Left ventricle myocardium superior (tissue), 1 donor: ENCODE data around the gene TBCD. TPM values are rescaled to one million over a fixed set of nuclear protein-coding genes. Genes with fewer than 3 reads are reported as not detected.
"Not testable (repeated sequence)": the region's sequence is repeated elsewhere in the genome, so short reads cannot be mapped to it uniquely, and the experiment has no call there.

Experiments
- ATAC-seq: fragments of 200-7000 bp; cut with Tn5 transposase; one replicate; pipeline ENCODE4 v1.9.1; 2020; ENCODE audit warnings: mild to moderate bottlenecking, moderate library complexity
- DNase-seq: peaks from one replicate; pipeline ENCODE4 v3.0.0-alpha.2; 2020
- intact Hi-C: fragments of 100-400 bp; cut with micrococcal nuclease; formaldehyde crosslinking; loops from one replicate; pipeline ENCODE4 v1.11.0; 2022
- total RNA-seq: library from RNA; stranded (reverse); fragmentation: NEBNext Ultra II Directional; extraction: Animal tissue kit (Norgen Biotek cat#: 25700); gene quantifications from one replicate; pipeline ENCODE4 v1.2.1, GENCODE V29; 2021
- donor health status: DM: no; HTN: yes; CAD: no; lungs with severe emphysema.

The TBCD gene
- total RNA-seq, 1 donor from 2014 or later: 53.4 TPM

DNA sequence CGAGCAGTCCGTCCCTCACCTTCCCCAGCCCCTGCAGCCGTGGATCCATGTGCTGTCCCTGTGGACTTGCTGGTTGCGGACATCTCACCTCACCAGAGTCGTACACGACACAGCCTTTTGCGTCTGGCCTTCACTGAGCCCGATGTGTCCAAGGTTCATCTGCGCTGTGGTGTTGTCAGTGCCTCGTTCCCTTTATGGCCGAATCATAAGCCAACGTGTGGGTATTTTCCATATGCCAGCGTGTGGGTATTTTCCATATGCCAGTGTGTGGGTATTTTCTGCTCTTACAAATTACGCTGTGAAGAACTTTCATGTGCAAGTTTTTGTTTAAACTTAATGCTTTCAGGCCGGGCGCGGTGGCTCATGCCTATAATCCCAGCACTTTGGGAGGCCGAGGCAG is 31.6 kb downstream of the TBCD start:
- intact Hi-C loops: no loop called here
- no peak for DNase-seq

GRCh38 chr17:82785581-82785980 is 33.7 kb downstream of the TBCD start:
- ATAC-seq, intact Hi-C loops, DNase-seq: not testable (repeated sequence)

More for the DNA sequence above, 31.6 kb downstream of the TBCD start:
- no peak for ATAC-seq

DNA sequence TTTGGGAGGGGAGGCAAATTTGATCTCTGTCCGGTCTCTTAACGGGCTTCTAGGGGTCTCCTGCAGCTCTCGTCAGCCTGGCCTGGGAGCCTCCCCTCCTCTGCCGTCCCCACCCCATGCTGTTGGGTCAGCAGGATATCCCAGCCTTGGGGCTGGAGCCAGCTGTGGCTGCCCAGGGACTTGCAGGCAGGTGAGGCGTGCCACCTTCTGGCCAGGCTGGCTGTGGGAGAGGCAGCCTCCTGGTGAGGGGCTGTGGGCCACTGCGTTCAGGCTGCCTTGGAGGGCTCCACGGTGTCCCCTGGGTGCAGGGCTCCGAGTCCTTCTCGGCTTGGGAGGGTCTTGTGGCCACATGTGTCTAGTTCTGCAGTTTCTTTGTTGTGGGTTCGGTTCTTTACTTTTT is 34.6 kb downstream of the TBCD start:
- ATAC-seq (no peak), DNase-seq (no peak)
- intact Hi-C loops: no loop called here

DNA sequence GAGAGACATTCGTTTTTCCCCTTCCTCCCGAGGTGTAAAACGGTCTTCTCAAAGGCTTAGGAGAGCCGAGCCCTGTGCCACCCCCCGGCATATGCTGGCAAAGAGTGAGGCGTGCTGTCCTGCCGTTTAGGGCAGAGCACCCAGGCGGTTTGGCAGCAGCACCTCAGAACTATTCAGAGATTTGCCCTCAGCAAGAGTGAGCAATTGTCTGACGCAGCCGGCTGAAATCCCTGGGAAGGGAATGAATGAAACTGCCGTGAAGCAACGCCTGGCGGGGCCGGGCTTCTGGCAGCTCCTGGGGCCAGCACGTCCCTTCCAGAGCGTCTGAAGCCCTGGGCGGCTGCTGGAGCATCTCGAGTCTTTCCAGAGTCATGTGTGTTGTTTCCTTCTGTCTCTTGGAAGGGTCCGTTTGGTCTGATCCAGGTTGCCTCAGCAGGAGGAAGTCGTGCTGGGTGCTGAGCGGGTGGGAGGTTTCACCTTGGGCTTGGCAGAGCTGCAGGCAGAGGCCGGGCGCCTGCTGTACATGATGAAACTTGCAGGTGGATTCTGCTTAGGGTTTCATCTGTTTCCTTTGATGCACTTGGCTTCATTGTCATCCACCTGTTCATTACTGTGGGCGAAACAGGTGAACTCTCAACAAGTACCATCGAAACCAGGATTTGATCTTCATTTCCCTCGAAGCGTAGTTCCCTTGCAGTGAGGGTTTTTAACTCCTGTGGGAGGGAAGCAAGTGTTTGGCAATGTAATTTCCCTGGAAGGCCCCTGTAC is 35.4 kb downstream of the TBCD start:
- no peak for ATAC-seq
- DNase-seq: no peak
- intact Hi-C loops: no loop called here

DNA sequence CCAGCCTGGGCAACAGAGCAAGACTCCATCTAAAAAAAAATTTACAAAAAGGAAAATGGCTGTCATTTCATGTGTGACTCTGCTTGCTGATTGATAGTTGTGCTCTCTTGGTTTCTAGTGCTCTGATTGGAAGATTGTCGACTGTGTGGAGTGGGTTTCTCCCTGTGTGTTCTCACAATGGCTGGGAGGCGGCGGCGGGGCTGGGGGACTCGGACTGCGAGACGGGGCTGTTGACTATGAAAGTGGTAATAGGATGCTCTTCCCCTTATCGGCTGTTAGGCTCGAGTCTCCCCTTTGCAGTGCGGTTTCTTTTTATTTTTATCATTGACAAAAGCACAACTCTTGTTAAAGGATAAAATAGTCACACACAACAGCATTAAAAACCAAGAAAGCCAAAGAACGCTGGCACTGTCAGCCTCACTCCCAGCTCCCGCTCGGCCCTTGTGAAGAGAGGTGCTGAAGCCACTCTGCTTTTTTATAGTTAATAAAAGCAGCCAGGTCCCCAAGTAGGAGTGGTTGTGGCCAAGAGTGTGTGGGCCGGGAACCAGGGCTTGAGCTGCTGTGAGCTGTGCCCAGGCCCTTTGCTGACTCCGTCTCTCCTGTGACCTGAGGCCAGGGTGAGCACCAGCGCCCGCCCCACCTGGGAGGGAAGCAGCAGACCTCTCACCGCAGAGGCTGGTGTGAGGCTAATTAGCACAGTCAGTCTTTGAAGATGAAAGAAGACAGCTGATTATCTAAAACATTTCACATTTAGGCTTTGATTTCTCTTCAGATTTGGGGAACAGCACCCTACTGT is 36.5 kb downstream of the TBCD start:
- DNase-seq: no peak
- intact Hi-C loops: no loop called here
- ATAC-seq: peak; percentile 58

GRCh38 chr17:82789051-82789592 is 37.3 kb downstream of the TBCD start:
- ATAC-seq (peak; percentile 16), DNase-seq (no peak)
- intact Hi-C loops: no loop called here

- no peak for DNase-seq
- ATAC-seq: no peak
- intact Hi-C loops: no loop called here
Measured at GRCh38 chr17:82789806-82790205, 37.9 kb downstream of the TBCD start.

- DNase-seq (no peak), ATAC-seq (no peak)
- intact Hi-C loops: no loop called here
Measured at GRCh38 chr17:82790391-82790790, 38.5 kb downstream of the TBCD start.

DNA sequence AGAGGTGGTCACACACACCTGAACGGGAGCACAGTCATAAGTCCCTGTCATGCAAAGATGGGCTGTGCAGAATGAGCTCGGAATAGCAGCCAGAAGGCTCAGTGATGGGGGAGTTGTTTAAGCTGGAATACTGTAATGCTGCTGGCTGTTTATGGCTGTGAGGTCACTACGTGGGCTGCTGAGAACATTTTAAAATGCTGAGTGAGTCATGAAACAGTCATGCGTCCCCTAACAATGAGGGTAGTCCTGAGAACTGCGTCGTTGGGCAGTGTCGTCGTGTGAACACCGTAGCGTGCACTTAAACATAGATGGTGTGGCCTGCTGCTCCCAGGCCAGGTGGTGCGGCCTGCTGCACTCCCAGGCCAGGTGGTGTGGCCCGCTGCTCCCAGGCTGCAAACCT is 39.7 kb downstream of the TBCD start:
- DNase-seq: no peak
- intact Hi-C loops: no loop called here
- no peak for ATAC-seq

GRCh38 chr17:82793974-82794630 is 42.2 kb downstream of the TBCD start:
- intact Hi-C loops: no loop called here
- no peak for ATAC-seq
- no peak for DNase-seq

DNA sequence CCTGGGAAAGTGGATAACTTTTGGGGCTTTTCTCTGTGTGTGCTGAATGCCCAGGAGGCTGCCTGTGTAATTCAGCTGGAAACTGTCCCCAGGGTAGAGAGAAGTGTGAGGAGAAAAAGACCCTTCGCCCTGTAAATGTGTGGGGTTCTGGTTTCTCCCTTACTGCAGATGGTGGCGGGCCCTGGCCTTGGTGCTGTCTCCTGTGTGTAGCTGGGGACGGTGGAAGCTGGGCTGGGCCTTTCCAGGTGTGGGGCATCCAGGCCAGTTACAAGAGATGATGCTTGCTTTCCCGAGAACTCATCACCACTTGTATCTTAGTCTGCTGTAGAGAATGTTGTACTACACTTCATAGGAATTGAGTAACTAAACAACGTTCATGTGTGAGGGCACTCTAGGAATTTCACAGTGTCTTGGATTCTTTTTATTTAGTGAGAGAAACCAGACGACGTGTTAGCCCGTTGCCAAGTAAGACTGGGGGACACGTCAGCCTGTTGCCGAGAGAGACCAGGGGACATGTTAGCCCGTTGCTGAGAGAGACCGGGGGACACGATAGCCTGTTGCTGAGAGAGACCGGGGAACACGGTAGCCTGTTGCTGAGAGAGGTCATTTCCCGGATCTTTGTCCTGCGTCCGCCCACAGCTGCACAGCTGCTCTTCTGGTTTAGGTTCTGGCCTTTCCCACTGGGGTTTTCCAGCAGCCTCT is 43.1 kb downstream of the TBCD start:
- ATAC-seq (peak; percentile 75), DNase-seq (peak; percentile 56)
- intact Hi-C loops: no loop called here

- peak; percentile 10 for ATAC-seq
- intact Hi-C loops: no loop called here
- no peak for DNase-seq
Measured at GRCh38 chr17:82795615-82796014, 43.8 kb downstream of the TBCD start.

- intact Hi-C loops: no loop called here
- DNase-seq (no peak), ATAC-seq (no peak)
Measured at GRCh38 chr17:82797061-82797460, 45.2 kb downstream of the TBCD start.

- no peak for ATAC-seq
- intact Hi-C loops: no loop called here
- no peak for DNase-seq
Measured at GRCh38 chr17:82798752-82799151, 46.9 kb downstream of the TBCD start.

DNA sequence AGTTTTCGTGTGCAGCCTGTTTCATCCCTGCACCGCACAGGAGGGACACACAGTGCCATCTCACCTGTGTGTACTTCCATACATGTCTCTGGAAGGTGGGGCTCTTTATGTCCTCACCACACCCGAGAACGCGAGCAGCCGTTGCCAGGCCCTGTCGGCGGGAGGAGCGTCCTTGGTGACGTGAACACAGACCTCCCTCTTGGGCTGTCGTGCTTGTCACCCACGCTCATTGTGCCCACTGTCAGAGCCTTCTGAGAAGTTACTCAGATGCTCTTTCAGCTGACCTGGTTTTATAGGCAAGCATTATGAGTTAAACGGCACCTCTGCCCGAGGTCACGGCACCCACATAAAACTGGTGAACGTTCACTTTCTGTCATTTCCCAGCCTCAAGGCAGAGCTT is 47.7 kb downstream of the TBCD start:
- intact Hi-C loops: no loop called here
- ATAC-seq: no peak
- DNase-seq: no peak

DNA sequence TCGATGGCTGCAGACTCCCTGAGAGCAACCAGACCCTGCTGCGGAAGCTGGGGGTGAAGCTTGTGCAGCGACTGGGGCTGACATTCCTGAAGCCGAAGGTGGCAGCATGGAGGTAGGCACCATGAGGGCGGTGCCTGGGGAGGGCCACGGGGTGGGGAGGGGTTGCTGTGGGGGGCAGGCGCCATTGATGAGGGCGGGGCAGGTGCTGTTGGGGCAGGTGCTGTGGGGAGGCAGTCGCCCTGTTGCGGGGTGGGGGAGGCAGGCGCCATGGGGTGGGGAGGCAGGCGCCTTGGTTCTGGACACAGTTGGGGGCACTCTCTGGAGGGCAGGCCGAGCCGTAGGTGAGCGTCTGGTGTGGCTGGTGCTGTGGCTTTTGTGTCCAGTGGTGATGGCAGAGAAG is 49.0 kb downstream of the TBCD start:
- DNase-seq (no peak), ATAC-seq (no peak)
- intact Hi-C loops: no loop called here

GRCh38 chr17:82801377-82801970 is 49.6 kb downstream of the TBCD start:
- ATAC-seq (no peak), DNase-seq (no peak)

DNA sequence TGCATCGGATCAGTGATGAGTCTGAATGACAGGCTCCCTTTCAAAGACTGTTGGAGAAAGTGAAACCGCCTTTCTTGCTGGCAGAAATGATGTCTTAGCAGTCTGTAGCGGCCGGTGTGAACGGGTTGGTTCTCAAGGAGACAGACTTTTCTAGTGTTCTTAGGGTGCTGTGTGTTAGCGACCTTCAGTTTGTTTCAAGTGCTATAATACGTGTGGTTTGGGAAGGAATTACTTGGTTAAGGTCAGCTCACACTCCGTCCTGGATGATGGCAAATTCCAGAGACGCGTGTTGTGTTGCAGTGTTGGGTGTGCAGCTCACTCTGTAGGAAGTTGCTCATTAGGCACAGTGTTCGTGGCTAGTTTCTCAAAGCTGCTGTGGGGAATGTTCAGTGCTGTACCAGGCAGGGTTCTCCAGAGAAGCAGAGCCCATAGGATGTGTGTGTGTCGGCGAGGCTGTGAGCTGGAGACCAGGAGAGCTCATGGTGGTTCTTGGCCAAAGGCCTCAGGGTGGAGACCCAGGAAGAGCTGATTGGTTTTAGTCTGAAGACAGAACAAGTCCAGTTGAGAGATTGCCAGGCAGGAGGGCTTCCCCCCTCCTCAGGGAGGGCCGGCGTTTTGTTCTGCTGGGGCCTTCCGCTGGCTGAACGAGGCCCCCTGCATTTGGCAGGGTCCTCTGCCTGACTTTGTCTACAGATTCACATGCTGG is 50.4 kb downstream of the TBCD start:
- ATAC-seq (no peak), DNase-seq (no peak)
- intact Hi-C loops: no loop called here

More at GRCh38 chr17:82801377-82801970, 49.6 kb downstream of the TBCD start:
- intact Hi-C loops: no loop called here
